Activated naive CD8-positive, alpha-beta T cell treated with anti-CD3 and anti-CD28 coated beads, Interleukin-2, amount 10 ng/mL, durations not matched to agents 7 days and 5 days (primary cell): ENCODE measurements around the gene STOML3. TPM values are rescaled to one million over a fixed set of nuclear protein-coding genes. Genes with fewer than 3 reads are reported as not detected.
"Not testable (repeated sequence)": the region's sequence is repeated elsewhere in the genome, so short reads cannot be mapped to it uniquely, and the experiment has no call there.

Experiments used
- ATAC-seq: fragments of 150-1000 bp; cut with Tn5 transposase; one replicate; pipeline ENCODE4 v1.10.0; 2021; ENCODE audit warnings: low read depth, moderate library complexity
- POLR2A ChIA-PET: fragments of 350-600 bp; sonication (Branson Sonifier 250); formaldehyde crosslinking; loops from one replicate; lab custom pipeline; 2021; ENCODE audit warnings: antibody characterized with exemption; lab: Charles Lee
- DNase-seq: peaks from one replicate; pipeline ENCODE4 v3.0.0; 2021
- H3K27ac Mint-ChIP-seq: one replicate; pipeline ENCODE4 v1.8.0; 2022; ENCODE audit warnings: mild to moderate bottlenecking, mixed read lengths
- H3K27me3 Mint-ChIP-seq: one replicate; pipeline ENCODE4 v1.8.0; 2022; ENCODE audit warnings: mild to moderate bottlenecking, moderate library complexity, mixed read lengths
- H3K36me3 Mint-ChIP-seq: one replicate; pipeline ENCODE4 v1.8.0; 2021; ENCODE audit warnings: mild to moderate bottlenecking, mixed read lengths
- H3K4me1 Mint-ChIP-seq: one replicate; pipeline ENCODE4 v1.8.0; 2021; ENCODE audit warnings: mixed read lengths
- H3K4me3 Mint-ChIP-seq: one replicate; pipeline ENCODE4 v1.8.0; 2022; ENCODE audit warnings: mild to moderate bottlenecking, moderate library complexity, mixed read lengths
- H3K9me3 Mint-ChIP-seq: one replicate; pipeline ENCODE4 v1.8.0; 2021; ENCODE audit warnings: mixed read lengths
- total RNA-seq, 2 experiments: library from RNA; stranded (reverse); gene quantifications; one replicate each; pipeline ENCODE4 v1.2.3, GENCODE V29; 2021

STOML3 gene
- total RNA-seq, 2 experiments from 2014 or later, result not detected

- Mint-ChIP-seq H3K27ac (no peak overlapping the region), H3K9me3 (no peaks in the 10 kb centered on the region), H3K4me3 (no peak overlapping the region), H3K4me1 (peaks cover 7% of the 10 kb centered on the region), H3K27me3 (no peaks in the 10 kb centered on the region), H3K36me3 (peaks cover 37% of the 10 kb centered on the region)
- ATAC-seq, result no peak
- POLR2A ChIA-PET, result no interaction called here
- DNase-seq, result no peak
These were observed 32.7 kb upstream of the STOML3 start for GRCh38 chr13:39023316-39023715.

GRCh38 chr13:39020853-39021462 lies 30.3 kb upstream of the STOML3 start:
- peaks cover 16% of the 10 kb centered on the region for H3K4me1 Mint-ChIP-seq
- no peak overlapping the region for H3K27ac Mint-ChIP-seq
- peaks cover 31% of the 10 kb centered on the region for H3K36me3 Mint-ChIP-seq
- no peak overlapping the region for H3K4me3 Mint-ChIP-seq
- POLR2A ChIA-PET, result no interaction called here
- no peaks in the 10 kb centered on the region for H3K9me3 Mint-ChIP-seq
- DNase-seq, result no peak
- no peak for ATAC-seq
- no peaks in the 10 kb centered on the region for H3K27me3 Mint-ChIP-seq

- Mint-ChIP-seq H3K9me3 (no peaks in the 10 kb centered on the region), H3K4me3 (no peak overlapping the region), H3K4me1 (peaks cover 16% of the 10 kb centered on the region), H3K27me3 (no peaks in the 10 kb centered on the region), H3K36me3 (peaks cover 29% of the 10 kb centered on the region), H3K27ac (no peak overlapping the region)
- DNase-seq (no peak), ATAC-seq (peak; percentile 71)
- POLR2A ChIA-PET, result no interaction called here
These were observed 26.2 kb upstream of the STOML3 start for GRCh38 chr13:39016787-39017186.

GRCh38 chr13:39016087-39016486 lies 25.5 kb upstream of the STOML3 start:
- DNase-seq (no peak), ATAC-seq (no peak)
- POLR2A ChIA-PET, result no interaction called here
- peaks cover 16% of the 10 kb centered on the region for H3K4me1 Mint-ChIP-seq
- H3K4me3 Mint-ChIP-seq, result no peak overlapping the region
- no peaks in the 10 kb centered on the region for H3K27me3 Mint-ChIP-seq
- peaks cover 29% of the 10 kb centered on the region for H3K36me3 Mint-ChIP-seq
- no peaks in the 10 kb centered on the region for H3K9me3 Mint-ChIP-seq
- no peak overlapping the region for H3K27ac Mint-ChIP-seq

- no peak overlapping the region for H3K4me3 Mint-ChIP-seq
- peaks cover 39% of the 10 kb centered on the region for H3K36me3 Mint-ChIP-seq
- H3K9me3 Mint-ChIP-seq, result no peaks in the 10 kb centered on the region
- ATAC-seq (no peak), DNase-seq (no peak)
- peaks cover 11% of the 10 kb centered on the region for H3K4me1 Mint-ChIP-seq
- POLR2A ChIA-PET, result no interaction called here
- no peak overlapping the region for H3K27ac Mint-ChIP-seq
- H3K27me3 Mint-ChIP-seq, result no peaks in the 10 kb centered on the region
These were observed 22.8 kb upstream of the STOML3 start for GRCh38 chr13:39013462-39013861.

- H3K27me3 Mint-ChIP-seq, result no peaks in the 10 kb centered on the region
- H3K4me3 Mint-ChIP-seq, result no peak overlapping the region
- peaks cover 43% of the 10 kb centered on the region for H3K36me3 Mint-ChIP-seq
- POLR2A ChIA-PET, result no interaction called here
- DNase-seq (no peak), ATAC-seq (no peak)
- peaks cover 5% of the 10 kb centered on the region for H3K4me1 Mint-ChIP-seq
- no peaks in the 10 kb centered on the region for H3K9me3 Mint-ChIP-seq
- H3K27ac Mint-ChIP-seq, result no peak overlapping the region
These were observed 22.0 kb upstream of the STOML3 start for GRCh38 chr13:39012608-39013007.

- ATAC-seq, POLR2A ChIA-PET, H3K27ac Mint-ChIP-seq, DNase-seq, H3K27me3 Mint-ChIP-seq, H3K4me3 Mint-ChIP-seq, H3K4me1 Mint-ChIP-seq, H3K9me3 Mint-ChIP-seq: not testable (repeated sequence)
- peaks cover 28% of the 10 kb centered on the region for H3K36me3 Mint-ChIP-seq
These were observed 15.9 kb upstream of the STOML3 start for GRCh38 chr13:39006371-39007111.

- POLR2A ChIA-PET, result no interaction called here
- no peak overlapping the region for H3K27ac Mint-ChIP-seq
These were observed 8.1 kb upstream of the STOML3 start for GRCh38 chr13:38998739-38999138.

GRCh38 chr13:38993381-38993780 lies 2.8 kb upstream of the STOML3 start:
- Mint-ChIP-seq H3K4me3 (no peak overlapping the region), H3K9me3 (no peaks in the 10 kb centered on the region), H3K4me1 (no peaks in the 10 kb centered on the region), H3K36me3 (no peaks in the 10 kb centered on the region), H3K27ac (no peak overlapping the region), H3K27me3 (peaks cover 10% of the 10 kb centered on the region)
- POLR2A ChIA-PET, result no interaction called here
- ATAC-seq (no peak), DNase-seq (no peak)

More at GRCh38 chr13:38998739-38999138, 8.1 kb upstream of the STOML3 start:
- ATAC-seq (no peak), DNase-seq (no peak)
- no peaks in the 10 kb centered on the region for H3K27me3 Mint-ChIP-seq
- H3K4me3 Mint-ChIP-seq, result no peak overlapping the region
- no peaks in the 10 kb centered on the region for H3K36me3 Mint-ChIP-seq
- no peaks in the 10 kb centered on the region for H3K9me3 Mint-ChIP-seq
- no peaks in the 10 kb centered on the region for H3K4me1 Mint-ChIP-seq

- ATAC-seq (no peak), DNase-seq (no peak)
- no peaks in the 10 kb centered on the region for H3K36me3 Mint-ChIP-seq
- H3K4me3 Mint-ChIP-seq, result no peak overlapping the region
- POLR2A ChIA-PET, result no interaction called here
- no peaks in the 10 kb centered on the region for H3K9me3 Mint-ChIP-seq
- H3K27ac Mint-ChIP-seq, result no peak overlapping the region
- no peaks in the 10 kb centered on the region for H3K4me1 Mint-ChIP-seq
- peaks cover 8% of the 10 kb centered on the region for H3K27me3 Mint-ChIP-seq
These were observed 9.5 kb downstream of the STOML3 start for GRCh38 chr13:38981096-38981495.

- POLR2A ChIA-PET, result no interaction called here
- Mint-ChIP-seq H3K27me3 (peaks cover 8% of the 10 kb centered on the region), H3K4me3 (no peak overlapping the region), H3K36me3 (no peaks in the 10 kb centered on the region), H3K27ac (no peak overlapping the region), H3K4me1 (no peaks in the 10 kb centered on the region), H3K9me3 (no peaks in the 10 kb centered on the region)
- ATAC-seq, result no peak
- DNase-seq, result no peak
These were observed 9.9 kb downstream of the STOML3 start for GRCh38 chr13:38980750-38981078.

GRCh38 chr13:38979891-38980749 lies 10.5 kb downstream of the STOML3 start:
- Mint-ChIP-seq H3K27ac (no peak overlapping the region), H3K9me3 (no peaks in the 10 kb centered on the region), H3K27me3 (peaks cover 8% of the 10 kb centered on the region), H3K36me3 (no peaks in the 10 kb centered on the region), H3K4me3 (no peak overlapping the region), H3K4me1 (no peaks in the 10 kb centered on the region)
- ATAC-seq (no peak), DNase-seq (no peak)
- POLR2A ChIA-PET, result no interaction called here

GRCh38 chr13:38970380-38971051 lies 20.1 kb downstream of the STOML3 start:
- Mint-ChIP-seq H3K4me1 (no peaks in the 10 kb centered on the region), H3K4me3 (no peak overlapping the region), H3K9me3 (no peaks in the 10 kb centered on the region), H3K27me3 (peaks cover 7% of the 10 kb centered on the region), H3K27ac (no peak overlapping the region), H3K36me3 (no peaks in the 10 kb centered on the region)
- POLR2A ChIA-PET, result no interaction called here
- ATAC-seq, result no peak
- no peak for DNase-seq
